Neural crest cell (in vitro differentiated cells): ENCODE data around the gene TMEM14C. TPM values are rescaled to one million over a fixed set of nuclear protein-coding genes. Genes with fewer than 3 reads are reported as not detected.

Experiments
- DNase-seq: peaks from one replicate; pipeline ENCODE4 v3.0.0; 2021; ENCODE audit warnings: low read depth, mixed read lengths, low spot score
- H3K27ac Mint-ChIP-seq: one replicate; pipeline ENCODE4 v1.8.0; 2021; ENCODE audit warnings: mild to moderate bottlenecking, mixed read lengths; ENCODE audit not compliant: unreplicated experiment
- H3K27me3 Mint-ChIP-seq: 2 replicates; pipeline ENCODE4 v1.8.0; 2021; ENCODE audit warnings: low read depth, mild to moderate bottlenecking, mixed read lengths
- H3K36me3 Mint-ChIP-seq: 2 replicates; pipeline ENCODE4 v1.8.0; 2021; ENCODE audit warnings: low read depth, mild to moderate bottlenecking, mixed read lengths
- H3K4me1 Mint-ChIP-seq: 2 replicates; pipeline ENCODE4 v1.8.0; 2021; ENCODE audit warnings: mixed read lengths
- H3K4me3 Mint-ChIP-seq: one replicate; pipeline ENCODE4 v1.8.0; 2021; ENCODE audit warnings: mild to moderate bottlenecking, mixed read lengths
- H3K9me3 Mint-ChIP-seq: 2 replicates; pipeline ENCODE4 v1.8.0; 2021; ENCODE audit warnings: mixed read lengths
- total RNA-seq: library from RNA; stranded (reverse); gene quantifications from 2 replicates; pipeline ENCODE4 v1.2.1, GENCODE V29; 2021
- TF ChIP-seq, protein P1 (sequence below): fragments of 200-600 bp; sonication (generic); conservative IDR thresholded peaks from 2 replicates; pipeline ENCODE4 v1.5.0; 2021; ENCODE audit warnings: antibody characterized with exemption, mild to moderate bottlenecking

The TMEM14C gene
- total RNA-seq, 1 donor from 2014 or later = 90.5 TPM

GRCh38 chr6:10692965-10693538, 29.8 kb upstream of the TMEM14C start:
- no peak for DNase-seq
- H3K4me1 Mint-ChIP-seq = peaks cover 29% of the 10 kb centered on the region
- TF ChIP-seq, protein P1, sequence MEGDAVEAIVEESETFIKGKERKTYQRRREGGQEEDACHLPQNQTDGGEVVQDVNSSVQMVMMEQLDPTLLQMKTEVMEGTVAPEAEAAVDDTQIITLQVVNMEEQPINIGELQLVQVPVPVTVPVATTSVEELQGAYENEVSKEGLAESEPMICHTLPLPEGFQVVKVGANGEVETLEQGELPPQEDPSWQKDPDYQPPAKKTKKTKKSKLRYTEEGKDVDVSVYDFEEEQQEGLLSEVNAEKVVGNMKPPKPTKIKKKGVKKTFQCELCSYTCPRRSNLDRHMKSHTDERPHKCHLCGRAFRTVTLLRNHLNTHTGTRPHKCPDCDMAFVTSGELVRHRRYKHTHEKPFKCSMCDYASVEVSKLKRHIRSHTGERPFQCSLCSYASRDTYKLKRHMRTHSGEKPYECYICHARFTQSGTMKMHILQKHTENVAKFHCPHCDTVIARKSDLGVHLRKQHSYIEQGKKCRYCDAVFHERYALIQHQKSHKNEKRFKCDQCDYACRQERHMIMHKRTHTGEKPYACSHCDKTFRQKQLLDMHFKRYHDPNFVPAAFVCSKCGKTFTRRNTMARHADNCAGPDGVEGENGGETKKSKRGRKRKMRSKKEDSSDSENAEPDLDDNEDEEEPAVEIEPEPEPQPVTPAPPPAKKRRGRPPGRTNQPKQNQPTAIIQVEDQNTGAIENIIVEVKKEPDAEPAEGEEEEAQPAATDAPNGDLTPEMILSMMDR = no peak
- H3K9me3 Mint-ChIP-seq = no peaks in the 10 kb centered on the region
- H3K36me3 Mint-ChIP-seq = peaks cover 3% of the 10 kb centered on the region
- H3K27me3 Mint-ChIP-seq = peaks cover 3% of the 10 kb centered on the region
- peak overlapping the region; percentile 98 for H3K4me3 Mint-ChIP-seq
- peak overlapping the region; percentile 73 for H3K27ac Mint-ChIP-seq

- H3K9me3 Mint-ChIP-seq = no peaks in the 10 kb centered on the region
- peaks cover 29% of the 10 kb centered on the region for H3K4me1 Mint-ChIP-seq
- peak within 1 kb of the TSS; percentile 98 for H3K4me3 Mint-ChIP-seq
- TF ChIP-seq, protein P1 = no peak
- peaks cover 3% of the 10 kb centered on the region for H3K36me3 Mint-ChIP-seq
- DNase-seq = peak; percentile 77
- H3K27me3 Mint-ChIP-seq = no peaks in the 10 kb centered on the region
- peak within 1 kb of the TSS; percentile 100 for H3K27ac Mint-ChIP-seq
Observed at GRCh38 chr6:10694302-10695085, 28.4 kb upstream of the TMEM14C start, which contains the start of the genes C6orf52 and PAK1IP1. Gene C6orf52, minus strand, starts transcription at chr6:10694616. Its CDS starts 7,066 bp downstream, at chr6:10687550. Gene PAK1IP1, plus strand, starts transcription at chr6:10694972. Its CDS starts 14 bp downstream, at chr6:10694986.

GRCh38 chr6:10695086-10695657, 27.7 kb upstream of the TMEM14C start:
- H3K9me3 Mint-ChIP-seq = no peaks in the 10 kb centered on the region
- H3K27ac Mint-ChIP-seq = peak overlapping the region; percentile 100
- peaks cover 29% of the 10 kb centered on the region for H3K4me1 Mint-ChIP-seq
- TF ChIP-seq, protein P1 = no peak
- no peaks in the 10 kb centered on the region for H3K27me3 Mint-ChIP-seq
- peaks cover 3% of the 10 kb centered on the region for H3K36me3 Mint-ChIP-seq
- no peak for DNase-seq
- peak overlapping the region; percentile 98 for H3K4me3 Mint-ChIP-seq

DNA sequence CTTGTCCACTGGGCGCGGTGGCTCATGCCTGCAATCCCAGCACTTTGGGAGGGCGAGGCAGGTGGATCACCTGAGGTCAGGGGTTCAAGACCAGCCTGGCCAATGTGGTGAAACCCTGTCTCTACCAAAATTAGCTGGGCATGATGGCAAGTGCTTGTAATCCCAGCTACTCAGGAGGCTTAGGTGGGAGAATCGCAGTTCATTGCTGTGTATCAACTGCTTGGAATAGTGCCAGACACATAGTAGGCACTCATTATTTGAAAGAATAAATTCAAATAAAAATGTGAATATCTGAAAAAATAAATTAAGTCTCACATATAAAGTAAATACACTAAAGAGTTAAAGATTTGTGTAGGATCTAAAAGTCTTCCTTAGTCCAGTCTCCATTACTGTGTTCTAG, 26.2 kb upstream of the TMEM14C start:
- DNase-seq = no peak
- Mint-ChIP-seq H3K27me3 (no peaks in the 10 kb centered on the region), H3K9me3 (no peaks in the 10 kb centered on the region), H3K27ac (peak overlapping the region; percentile 78), H3K4me3 (peak overlapping the region; percentile 82), H3K36me3 (peaks cover 6% of the 10 kb centered on the region), H3K4me1 (peaks cover 25% of the 10 kb centered on the region)
- TF ChIP-seq, protein P1 = no peak

DNA sequence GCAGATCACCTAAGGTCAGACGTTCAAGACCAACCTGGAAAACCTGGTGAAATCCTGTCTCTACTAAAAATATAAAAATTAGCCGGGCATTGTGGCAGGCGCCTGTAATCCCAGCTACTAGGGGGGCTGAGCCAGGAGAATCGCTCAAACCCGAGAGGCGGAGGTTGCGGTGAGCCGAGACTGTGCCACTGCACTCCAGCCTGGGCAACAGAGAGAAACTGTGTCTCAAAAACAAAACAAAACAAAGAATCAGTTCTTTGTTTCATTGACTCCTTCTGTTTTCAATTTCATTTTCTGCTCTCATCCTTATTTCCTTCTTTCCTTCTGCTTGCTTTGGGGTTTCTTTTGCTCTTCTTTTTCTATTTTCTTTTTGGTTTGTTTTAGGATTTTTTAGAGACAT, 8.9 kb upstream of the TMEM14C start:
- Mint-ChIP-seq H3K36me3 (peaks cover 3% of the 10 kb centered on the region), H3K9me3 (no peaks in the 10 kb centered on the region), H3K4me3 (no peak overlapping the region), H3K27ac (peak overlapping the region; percentile 76), H3K27me3 (no peaks in the 10 kb centered on the region), H3K4me1 (no peaks in the 10 kb centered on the region)
- no peak for DNase-seq
- TF ChIP-seq, protein P1 = no peak
